Gastrocnemius medialis (tissue), 4 donors: ENCODE measurements around the gene KLHDC7B.

ENCODE experiments used
- POLR2A ChIP-seq, 2 donors: fragments of 450-650 bp; IDR thresholded peaks; one replicate each; pipeline ENCODE4 v1.6.1; 2017; ENCODE audit warnings: antibody characterized with exemption in 2 of 2, mild to moderate bottlenecking in 2 of 2, moderate library complexity in 2 of 2
- TF ChIP-seq, protein P1 (sequence below), 5 experiments: fragments of 450-650 bp in 3 of 5; fragments of 200-600 bp in 2 of 5; sonication (generic) in 2 of 5; IDR thresholded peaks in 4 of 5; conservative IDR thresholded peaks in 1 of 5; 1 replicate in 4 of 5; 2 replicates in 1 of 5; pipeline ENCODE4 v1.5.1; 2016 to 2019; ENCODE audit warnings: antibody characterized with exemption in 5 of 5, mild to moderate bottlenecking in 3 of 5, moderate library complexity in 3 of 5

- TF ChIP-seq, protein P1, sequence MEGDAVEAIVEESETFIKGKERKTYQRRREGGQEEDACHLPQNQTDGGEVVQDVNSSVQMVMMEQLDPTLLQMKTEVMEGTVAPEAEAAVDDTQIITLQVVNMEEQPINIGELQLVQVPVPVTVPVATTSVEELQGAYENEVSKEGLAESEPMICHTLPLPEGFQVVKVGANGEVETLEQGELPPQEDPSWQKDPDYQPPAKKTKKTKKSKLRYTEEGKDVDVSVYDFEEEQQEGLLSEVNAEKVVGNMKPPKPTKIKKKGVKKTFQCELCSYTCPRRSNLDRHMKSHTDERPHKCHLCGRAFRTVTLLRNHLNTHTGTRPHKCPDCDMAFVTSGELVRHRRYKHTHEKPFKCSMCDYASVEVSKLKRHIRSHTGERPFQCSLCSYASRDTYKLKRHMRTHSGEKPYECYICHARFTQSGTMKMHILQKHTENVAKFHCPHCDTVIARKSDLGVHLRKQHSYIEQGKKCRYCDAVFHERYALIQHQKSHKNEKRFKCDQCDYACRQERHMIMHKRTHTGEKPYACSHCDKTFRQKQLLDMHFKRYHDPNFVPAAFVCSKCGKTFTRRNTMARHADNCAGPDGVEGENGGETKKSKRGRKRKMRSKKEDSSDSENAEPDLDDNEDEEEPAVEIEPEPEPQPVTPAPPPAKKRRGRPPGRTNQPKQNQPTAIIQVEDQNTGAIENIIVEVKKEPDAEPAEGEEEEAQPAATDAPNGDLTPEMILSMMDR (IDR thresholded peaks at IDR 0.05 in 4 of 5, conservative IDR thresholded peaks at IDR 0.05 in 1 of 5), result no peak
- TF ChIP-seq POLR2A (IDR thresholded peaks at IDR 0.05), result no peak
Observed at GRCh38 chr22:50548040-50548920, 2.6 kb downstream of the KLHDC7B start.
